ENCODE results near the gene JADE2.

JADE2 gene

DNA sequence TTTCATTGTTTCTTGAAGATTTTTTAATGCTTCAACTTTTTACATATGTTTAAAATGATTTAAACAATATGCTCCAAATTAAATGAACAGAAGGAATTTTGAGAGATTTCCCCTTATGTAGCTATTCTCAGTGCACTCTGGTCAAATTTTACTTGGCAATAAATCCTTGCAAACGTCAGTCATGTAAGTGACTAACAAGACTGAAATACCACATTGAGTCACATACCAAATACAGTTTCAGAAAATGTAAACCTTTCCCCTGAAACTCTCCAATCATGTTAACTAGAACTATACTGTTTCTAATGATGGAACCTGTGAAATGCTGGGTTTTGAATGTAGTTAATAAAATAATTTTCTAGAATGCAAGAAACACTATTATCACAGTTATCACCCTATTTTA, 77.6 kb downstream of the JADE2 start:
- H3K4me3 ChIP-seq (ENCODE audit: low read depth in 1 of 2, low read length in 2 of 2): no peak overlapping the region
- no peaks in the 10 kb centered on the region for H3K27me3 ChIP-seq (ENCODE audit: low read depth, low read length)
- peaks cover 31 to 43% of the 10 kb centered on the region in 2 donors for H3K36me3 ChIP-seq (ENCODE audit: control insufficient read depth in 1 of 2, insufficient read depth in 2 of 2, low read length in 2 of 2)
- H3K27ac ChIP-seq (ENCODE audit: low read length): no peak overlapping the region
- H3K4me1 ChIP-seq (ENCODE audit: control insufficient read depth in 1 of 2, insufficient read depth in 2 of 2, low read length in 2 of 2): no peaks in the 10 kb centered on the region
- H3K9me3 ChIP-seq (ENCODE audit: control insufficient read depth in 1 of 2, low read length in 2 of 2): no peaks in the 10 kb centered on the region

DNA sequence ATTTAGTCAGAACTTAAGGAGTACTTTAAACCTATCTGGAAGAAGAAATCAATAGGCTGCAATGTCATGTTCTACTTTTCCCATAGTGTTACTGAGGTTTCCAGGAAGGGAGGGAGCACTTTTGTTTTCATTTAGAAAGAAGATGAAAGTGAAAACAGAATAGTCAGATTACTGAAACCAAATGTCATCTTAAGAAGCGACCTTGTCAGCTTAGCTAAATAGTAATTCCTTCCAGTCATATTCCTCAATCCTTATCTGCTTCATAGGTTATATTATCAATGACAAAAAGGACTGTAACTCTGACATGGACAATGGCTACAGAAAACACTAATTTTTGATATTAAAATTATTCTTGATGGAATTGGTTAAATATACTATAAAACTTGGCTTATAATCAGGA, 79.4 kb downstream of the JADE2 start:
- Histone ChIP-seq H3K36me3 (ENCODE audit: control insufficient read depth in 1 of 2, insufficient read depth in 2 of 2, low read length in 2 of 2) (peaks cover 47 to 59% of the 10 kb centered on the region in 2 donors), H3K9me3 (ENCODE audit: control insufficient read depth in 1 of 2, low read length in 2 of 2) (no peaks in the 10 kb centered on the region), H3K4me1 (ENCODE audit: control insufficient read depth in 1 of 2, insufficient read depth in 2 of 2, low read length in 2 of 2) (no peaks in the 10 kb centered on the region), H3K27ac (ENCODE audit: low read length) (no peak overlapping the region), H3K27me3 (ENCODE audit: low read depth, low read length) (no peaks in the 10 kb centered on the region), H3K4me3 (ENCODE audit: low read depth in 1 of 2, low read length in 2 of 2) (no peak overlapping the region)

DNA sequence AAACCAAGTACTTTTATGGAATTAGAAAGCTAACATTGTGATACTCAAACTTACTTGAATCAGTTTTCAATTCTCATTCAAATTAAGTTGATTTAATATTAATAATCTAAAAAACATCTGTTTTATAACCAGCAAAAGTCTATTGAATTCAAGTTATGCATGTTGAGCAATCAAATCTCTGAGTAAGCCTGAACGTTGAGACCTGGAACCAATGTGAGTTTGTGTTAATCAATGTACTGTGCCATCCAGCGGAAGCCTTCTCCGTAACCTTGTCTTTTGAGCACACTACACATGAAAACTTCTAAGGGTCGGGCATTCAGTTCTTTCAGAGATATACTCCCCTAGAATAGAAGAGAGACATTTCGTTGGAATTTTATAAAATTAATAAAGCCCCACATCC, 81.3 kb downstream of the JADE2 start:
- no peaks in the 10 kb centered on the region for H3K9me3 ChIP-seq (ENCODE audit: control insufficient read depth in 1 of 2, low read length in 2 of 2)
- H3K4me3 ChIP-seq (ENCODE audit: low read depth in 1 of 2, low read length in 2 of 2): no peak overlapping the region
- no peaks in the 10 kb centered on the region for H3K4me1 ChIP-seq (ENCODE audit: control insufficient read depth in 1 of 2, insufficient read depth in 2 of 2, low read length in 2 of 2)
- H3K36me3 ChIP-seq (ENCODE audit: control insufficient read depth in 1 of 2, insufficient read depth in 2 of 2, low read length in 2 of 2): peaks cover 57 to 69% of the 10 kb centered on the region in 2 donors
- no peaks in the 10 kb centered on the region for H3K27me3 ChIP-seq (ENCODE audit: low read depth, low read length)
- H3K27ac ChIP-seq (ENCODE audit: low read length): no peak overlapping the region

DNA sequence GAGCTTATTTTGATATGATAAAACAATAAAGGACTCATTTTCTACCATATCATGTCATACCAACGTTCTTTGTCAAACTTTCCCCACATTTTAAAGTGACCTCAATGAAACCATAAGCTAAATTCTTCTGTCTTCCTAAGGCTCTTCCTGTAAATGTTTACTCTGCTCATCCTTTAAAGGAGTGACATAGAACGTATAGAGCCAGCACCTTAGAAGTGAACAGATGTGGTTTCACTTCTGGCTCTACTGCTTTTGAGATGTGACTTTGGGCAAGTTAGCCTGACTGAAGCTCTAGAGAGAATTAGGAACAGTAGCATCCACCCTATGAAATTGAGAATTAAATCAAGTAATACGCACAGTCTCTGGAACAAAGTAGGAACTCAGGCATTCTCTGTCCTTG, 83.1 kb downstream of the JADE2 start:
- Histone ChIP-seq H3K36me3 (ENCODE audit: control insufficient read depth in 1 of 2, insufficient read depth in 2 of 2, low read length in 2 of 2) (peaks cover 61 to 76% of the 10 kb centered on the region in 2 donors), H3K27me3 (ENCODE audit: low read depth, low read length) (no peaks in the 10 kb centered on the region), H3K4me3 (ENCODE audit: low read depth in 1 of 2, low read length in 2 of 2) (no peak overlapping the region), H3K27ac (ENCODE audit: low read length) (no peak overlapping the region), H3K4me1 (ENCODE audit: control insufficient read depth in 1 of 2, insufficient read depth in 2 of 2, low read length in 2 of 2) (no peaks in the 10 kb centered on the region), H3K9me3 (ENCODE audit: control insufficient read depth in 1 of 2, low read length in 2 of 2) (no peaks in the 10 kb centered on the region)

DNA sequence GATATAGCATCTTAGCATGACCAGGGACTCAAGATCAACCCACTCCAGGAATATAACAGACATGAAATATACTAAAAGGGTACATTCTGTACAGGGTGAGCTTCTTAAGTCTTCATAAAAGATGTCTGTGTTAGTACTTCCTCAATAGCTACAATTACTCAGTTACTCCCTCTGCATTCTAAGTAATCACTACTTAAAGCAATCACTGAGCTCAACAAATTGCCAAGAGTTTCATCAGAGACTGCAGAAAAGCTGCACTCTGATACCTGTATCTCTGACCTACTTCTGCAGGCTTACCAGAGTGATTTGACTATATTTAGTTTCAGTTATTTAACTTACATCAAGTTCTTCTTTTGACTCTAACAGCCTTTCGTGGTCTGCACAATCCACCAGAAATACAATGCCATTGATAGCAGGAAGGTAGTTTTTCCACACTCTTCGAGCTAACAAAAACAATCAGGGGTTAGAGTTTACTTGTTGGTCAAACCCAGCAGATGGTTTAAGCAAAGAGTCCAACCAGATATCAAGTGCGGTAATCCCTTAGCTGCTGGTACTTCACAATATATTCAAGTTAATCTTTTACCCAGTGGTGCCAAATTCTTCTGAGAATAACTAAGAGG, 83.9 kb downstream of the JADE2 start:
- Histone ChIP-seq H3K4me1 (ENCODE audit: control insufficient read depth in 1 of 2, insufficient read depth in 2 of 2, low read length in 2 of 2) (no peaks in the 10 kb centered on the region), H3K9me3 (ENCODE audit: control insufficient read depth in 1 of 2, low read length in 2 of 2) (no peaks in the 10 kb centered on the region), H3K27me3 (ENCODE audit: low read depth, low read length) (no peaks in the 10 kb centered on the region), H3K4me3 (ENCODE audit: low read depth in 1 of 2, low read length in 2 of 2) (no peak overlapping the region), H3K36me3 (ENCODE audit: control insufficient read depth in 1 of 2, insufficient read depth in 2 of 2, low read length in 2 of 2) (peaks cover 58 to 75% of the 10 kb centered on the region in 2 donors), H3K27ac (ENCODE audit: low read length) (no peak overlapping the region)

DNA sequence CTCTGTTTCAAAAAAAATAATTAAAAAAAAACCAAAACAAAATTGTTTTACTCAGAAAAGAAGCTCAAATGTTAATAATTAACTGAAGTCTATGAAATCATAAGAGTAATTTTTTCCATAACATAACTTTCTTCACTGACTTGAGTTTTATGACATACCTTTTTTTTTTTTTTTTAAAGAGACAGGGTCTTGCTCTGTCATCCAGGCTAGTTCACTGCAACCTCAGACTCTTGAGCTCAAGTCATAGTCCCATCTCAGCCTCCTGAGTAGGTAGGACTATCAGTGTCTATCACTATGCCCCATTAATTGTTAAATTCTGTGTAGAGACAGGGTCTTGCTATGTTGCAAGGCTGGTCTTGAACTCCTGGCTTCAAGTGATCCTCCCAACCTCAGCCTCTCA, 85.3 kb downstream of the JADE2 start:
- H3K4me3 ChIP-seq (ENCODE audit: low read depth in 1 of 2, low read length in 2 of 2): no peak overlapping the region
- H3K4me1 ChIP-seq (ENCODE audit: control insufficient read depth in 1 of 2, insufficient read depth in 2 of 2, low read length in 2 of 2): no peaks in the 10 kb centered on the region
- no peaks in the 10 kb centered on the region for H3K9me3 ChIP-seq (ENCODE audit: control insufficient read depth in 1 of 2, low read length in 2 of 2)
- H3K36me3 ChIP-seq (ENCODE audit: control insufficient read depth in 1 of 2, insufficient read depth in 2 of 2, low read length in 2 of 2): peaks cover 56 to 69% of the 10 kb centered on the region in 2 donors
- H3K27ac ChIP-seq (ENCODE audit: low read length): no peak overlapping the region
- no peaks in the 10 kb centered on the region for H3K27me3 ChIP-seq (ENCODE audit: low read depth, low read length)

DNA sequence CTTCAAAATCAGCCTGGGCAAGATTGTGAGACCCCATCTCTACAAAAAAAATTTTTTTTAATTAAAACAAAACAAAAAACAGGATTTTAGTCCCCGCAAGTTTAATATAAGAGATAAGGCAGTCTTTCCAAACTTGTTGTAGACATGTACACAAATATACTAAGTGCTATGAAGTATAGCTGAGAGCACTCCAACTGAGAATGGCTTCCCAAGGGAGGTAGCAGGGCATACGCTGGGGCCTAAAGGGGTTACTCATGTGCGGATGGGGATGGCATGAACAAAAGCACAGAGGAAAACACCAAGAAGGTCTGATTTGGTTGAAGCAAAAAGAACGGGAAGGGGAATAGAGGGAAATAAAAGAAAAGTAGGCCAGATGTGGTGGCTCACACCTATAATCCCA, 86.0 kb downstream of the JADE2 start:
- H3K36me3 ChIP-seq (ENCODE audit: control insufficient read depth in 1 of 2, insufficient read depth in 2 of 2, low read length in 2 of 2): peaks cover 48 to 62% of the 10 kb centered on the region in 2 donors

DNA sequence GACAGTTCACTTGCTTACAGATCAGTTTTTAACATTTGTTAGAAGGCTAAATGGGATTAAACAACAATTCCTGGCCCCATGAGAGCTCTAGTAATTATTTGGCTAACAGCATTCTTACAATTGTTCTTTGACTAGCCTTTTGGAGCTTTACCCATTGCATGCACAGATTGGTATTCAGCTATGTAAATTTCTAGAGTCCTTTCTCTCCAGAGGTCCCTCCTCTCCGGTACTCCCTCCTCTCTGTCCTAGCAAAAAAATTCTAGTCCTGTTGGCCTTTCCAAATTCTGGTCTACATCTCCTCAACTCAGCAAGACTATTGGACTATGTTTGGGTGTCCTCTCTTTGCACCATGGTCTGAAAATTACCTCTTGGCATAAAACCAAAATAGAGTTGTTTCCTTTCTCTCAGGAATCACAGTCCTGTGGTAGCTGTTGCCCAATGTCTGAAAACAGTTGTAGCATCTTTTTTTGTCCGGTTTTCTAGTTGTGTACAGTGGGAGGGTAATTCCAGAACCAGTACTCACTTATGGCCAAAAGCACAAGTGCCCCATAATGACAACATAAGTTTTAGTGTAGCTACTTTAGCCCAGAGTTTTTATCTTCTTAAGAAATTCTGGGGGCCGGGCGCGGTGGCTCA, 89.1 kb downstream of the JADE2 start:
- Histone ChIP-seq H3K36me3 (ENCODE audit: control insufficient read depth in 1 of 2, insufficient read depth in 2 of 2, low read length in 2 of 2) (peaks cover 30 to 59% of the 10 kb centered on the region in 2 donors), H3K27me3 (ENCODE audit: low read depth, low read length) (no peaks in the 10 kb centered on the region), H3K27ac (ENCODE audit: low read length) (no peak overlapping the region), H3K4me1 (ENCODE audit: control insufficient read depth in 1 of 2, insufficient read depth in 2 of 2, low read length in 2 of 2) (no peaks in the 10 kb centered on the region), H3K9me3 (ENCODE audit: control insufficient read depth in 1 of 2, low read length in 2 of 2) (no peaks in the 10 kb centered on the region), H3K4me3 (ENCODE audit: low read depth in 1 of 2, low read length in 2 of 2) (no peak overlapping the region)

More for the DNA sequence above, 86.0 kb downstream of the JADE2 start:
- Histone ChIP-seq H3K4me1 (ENCODE audit: control insufficient read depth in 1 of 2, insufficient read depth in 2 of 2, low read length in 2 of 2) (no peaks in the 10 kb centered on the region), H3K9me3 (ENCODE audit: control insufficient read depth in 1 of 2, low read length in 2 of 2) (no peaks in the 10 kb centered on the region), H3K27me3 (ENCODE audit: low read depth, low read length) (no peaks in the 10 kb centered on the region), H3K27ac (ENCODE audit: low read length) (no peak overlapping the region), H3K4me3 (ENCODE audit: low read depth in 1 of 2, low read length in 2 of 2) (no peak overlapping the region)

DNA sequence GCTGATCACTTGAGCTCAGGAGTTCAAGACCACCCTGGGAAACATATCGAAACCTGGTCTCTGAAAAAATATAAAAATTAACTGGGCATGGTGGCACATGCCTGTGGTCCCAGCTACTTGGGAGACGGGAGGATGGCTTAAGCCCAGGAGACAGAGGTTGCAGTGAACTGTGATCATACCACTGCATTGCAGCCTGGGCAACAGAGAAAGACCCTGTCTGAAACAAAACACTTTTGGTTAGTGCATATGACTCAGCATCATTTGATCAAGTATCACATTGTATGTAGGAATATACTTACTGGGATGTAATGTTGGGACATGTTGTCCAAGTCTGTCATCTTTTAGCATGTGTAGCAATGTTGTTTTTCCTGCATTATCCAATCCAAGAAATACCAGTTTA, 95.2 kb downstream of the JADE2 start:
- Histone ChIP-seq H3K27me3 (ENCODE audit: low read depth, low read length) (no peaks in the 10 kb centered on the region), H3K27ac (ENCODE audit: low read length) (no peak overlapping the region), H3K36me3 (ENCODE audit: control insufficient read depth in 1 of 2, insufficient read depth in 2 of 2, low read length in 2 of 2) (peaks cover 23 to 53% of the 10 kb centered on the region in 2 donors), H3K4me1 (ENCODE audit: control insufficient read depth in 1 of 2, insufficient read depth in 2 of 2, low read length in 2 of 2) (no peaks in the 10 kb centered on the region), H3K4me3 (ENCODE audit: low read depth in 1 of 2, low read length in 2 of 2) (no peak overlapping the region), H3K9me3 (ENCODE audit: control insufficient read depth in 1 of 2, low read length in 2 of 2) (no peaks in the 10 kb centered on the region)

DNA sequence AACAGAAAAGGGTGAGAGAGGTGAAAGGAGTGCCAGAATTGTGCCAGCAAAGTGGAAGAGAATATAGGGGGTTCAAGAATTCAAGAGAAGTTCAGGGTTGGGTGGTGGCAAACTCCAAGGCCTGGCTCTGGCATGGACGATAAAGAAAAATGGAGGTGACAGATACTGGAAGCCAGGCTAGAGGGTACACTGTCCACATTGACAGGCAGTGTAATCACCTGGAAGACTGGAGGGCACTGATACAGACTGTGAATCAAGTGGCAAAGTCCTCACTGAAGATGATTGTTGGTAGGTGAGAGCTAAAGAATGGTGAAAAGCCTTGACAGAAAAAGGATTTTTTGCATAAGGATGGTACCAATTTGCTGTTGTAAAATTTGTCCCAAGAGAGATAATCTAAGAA, 100.1 kb downstream of the JADE2 start:
- H3K27ac ChIP-seq (ENCODE audit: low read length): no peak overlapping the region
- peaks cover 0 to 7% of the 10 kb centered on the region in 2 donors for H3K4me1 ChIP-seq (ENCODE audit: control insufficient read depth in 1 of 2, insufficient read depth in 2 of 2, low read length in 2 of 2)
- H3K36me3 ChIP-seq (ENCODE audit: control insufficient read depth in 1 of 2, insufficient read depth in 2 of 2, low read length in 2 of 2): peaks cover 9 to 18% of the 10 kb centered on the region in 2 donors
- H3K9me3 ChIP-seq (ENCODE audit: control insufficient read depth in 1 of 2, low read length in 2 of 2): no peaks in the 10 kb centered on the region
- H3K27me3 ChIP-seq (ENCODE audit: low read depth, low read length): no peaks in the 10 kb centered on the region
- no peak overlapping the region for H3K4me3 ChIP-seq (ENCODE audit: low read depth in 1 of 2, low read length in 2 of 2)

DNA sequence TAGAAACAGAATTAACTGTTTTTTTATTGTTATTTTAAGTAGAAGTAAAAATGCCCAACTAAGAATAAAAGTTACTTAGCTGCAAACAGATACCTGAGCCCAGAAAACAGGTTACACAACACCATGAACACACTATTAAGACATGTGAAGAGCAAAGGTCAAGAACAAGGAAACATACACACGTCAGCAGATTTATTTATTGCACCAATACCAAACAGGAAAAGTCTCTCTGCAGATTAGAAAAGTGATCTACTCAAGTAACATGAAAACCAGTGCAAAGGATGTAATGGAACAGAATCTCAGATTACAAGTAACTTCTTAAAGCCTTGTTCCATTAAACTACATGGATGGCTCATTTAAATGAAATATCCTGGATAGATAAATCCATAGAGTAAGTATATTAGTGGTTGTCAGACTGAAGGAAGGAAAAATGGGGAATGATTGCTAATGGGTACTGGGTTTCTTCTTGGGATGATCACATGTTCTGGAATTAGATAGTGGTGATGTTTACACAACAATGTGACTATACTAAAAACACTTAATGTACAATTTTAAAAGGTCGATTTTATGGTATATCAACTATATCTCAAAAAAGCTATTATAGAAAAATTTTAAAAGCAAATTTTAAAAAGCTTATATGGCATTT, 101.0 kb downstream of the JADE2 start:
- Histone ChIP-seq H3K9me3 (ENCODE audit: control insufficient read depth in 1 of 2, low read length in 2 of 2) (no peaks in the 10 kb centered on the region), H3K27ac (ENCODE audit: low read length) (peak overlapping the region; percentile 24), H3K36me3 (ENCODE audit: control insufficient read depth in 1 of 2, insufficient read depth in 2 of 2, low read length in 2 of 2) (peaks cover 4 to 15% of the 10 kb centered on the region in 2 donors)

More for the DNA sequence above, 101.0 kb downstream of the JADE2 start:
- Histone ChIP-seq H3K4me3 (ENCODE audit: low read depth in 1 of 2, low read length in 2 of 2) (no peak overlapping the region), H3K4me1 (ENCODE audit: control insufficient read depth in 1 of 2, insufficient read depth in 2 of 2, low read length in 2 of 2) (peaks cover 0 to 14% of the 10 kb centered on the region in 2 donors), H3K27me3 (ENCODE audit: low read depth, low read length) (no peaks in the 10 kb centered on the region)
